Germinal center (tissue), 1 donor: Measurements from ENCODE around the gene C4A.
"Not testable (repeated sequence)": the region's sequence is repeated elsewhere in the genome, so short reads cannot be mapped to it uniquely, and the experiment has no call there.

ENCODE experiments used
- DNase-seq: peaks from one replicate; pipeline ENCODE4 v3.0.0; 2012; ENCODE audit warnings: mixed read lengths, low spot score

Gene C4A

GRCh38 chr6:31980998-31981397 is 859 bp upstream of the C4A start:
- not testable (repeated sequence) for DNase-seq

DNA sequence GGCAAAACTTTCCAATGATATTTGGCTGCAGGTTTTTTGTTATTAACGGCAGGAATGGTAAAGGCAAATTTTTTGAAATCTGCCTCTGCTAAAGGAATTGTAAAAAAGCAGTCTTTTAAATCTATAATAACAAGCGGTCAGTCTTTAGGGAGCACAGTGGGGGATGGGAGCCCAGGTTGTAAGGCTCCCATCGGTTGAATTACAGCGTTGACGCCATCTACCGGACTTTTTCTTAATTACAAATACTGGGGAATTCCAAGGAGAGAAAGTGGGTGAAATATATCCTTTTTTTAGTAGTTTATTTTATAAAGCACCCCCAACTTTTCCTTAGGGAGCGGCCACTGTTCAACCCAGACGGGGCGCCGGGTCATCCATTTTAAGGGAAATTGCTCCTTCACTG is 7.5 kb downstream of the C4A start:
- DNase-seq, result not testable (repeated sequence)

DNA sequence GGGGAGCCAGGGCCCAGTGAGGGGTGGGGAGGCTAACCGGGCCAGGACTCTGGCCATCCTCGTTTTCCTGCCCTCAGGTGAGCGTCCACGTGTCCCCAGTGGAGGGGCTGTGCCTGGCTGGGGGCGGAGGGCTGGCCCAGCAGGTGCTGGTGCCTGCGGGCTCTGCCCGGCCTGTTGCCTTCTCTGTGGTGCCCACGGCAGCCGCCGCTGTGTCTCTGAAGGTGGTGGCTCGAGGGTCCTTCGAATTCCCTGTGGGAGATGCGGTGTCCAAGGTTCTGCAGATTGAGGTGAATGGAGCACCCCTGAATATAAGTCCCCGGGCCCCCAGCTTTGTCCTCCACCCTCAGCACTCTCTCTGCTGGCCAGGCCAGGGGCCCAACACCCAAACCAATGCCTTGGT is 12.6 kb downstream of the C4A start:
- DNase-seq, result not testable (repeated sequence)

DNA sequence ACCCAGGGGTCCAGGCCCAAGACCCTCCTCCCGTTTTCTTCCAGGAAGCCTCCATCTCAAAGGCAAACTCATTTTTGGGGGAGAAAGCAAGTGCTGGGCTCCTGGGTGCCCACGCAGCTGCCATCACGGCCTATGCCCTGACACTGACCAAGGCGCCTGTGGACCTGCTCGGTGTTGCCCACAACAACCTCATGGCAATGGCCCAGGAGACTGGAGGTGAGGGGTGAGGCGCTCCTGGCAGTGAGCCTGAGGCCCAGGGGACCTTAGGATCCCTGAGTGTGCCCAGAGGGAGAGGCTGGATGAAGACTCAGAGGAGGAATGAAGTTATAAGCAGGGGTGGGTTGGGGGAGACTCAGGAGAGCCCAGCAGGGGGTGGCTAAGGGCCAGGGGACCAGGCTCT is 14.5 kb downstream of the C4A start:
- not testable (repeated sequence) for DNase-seq

- DNase-seq, result not testable (repeated sequence)
Measured at GRCh38 chr6:32002546-32003268, 20.9 kb downstream of the C4A start.

- not testable (repeated sequence) for DNase-seq
Measured at GRCh38 chr6:32003301-32003700, 21.4 kb downstream of the C4A start.

GRCh38 chr6:32004393-32004792 is 22.5 kb downstream of the C4A start:
- DNase-seq, result not testable (repeated sequence)

- not testable (repeated sequence) for DNase-seq
Measured at GRCh38 chr6:32004864-32005537, 23.1 kb downstream of the C4A start.

GRCh38 chr6:32005538-32005880 is 23.7 kb downstream of the C4A start:
- not testable (repeated sequence) for DNase-seq

- DNase-seq, result not testable (repeated sequence)
Measured at GRCh38 chr6:32005991-32006529, 24.2 kb downstream of the C4A start.

GRCh38 chr6:32007086-32007485 is 25.2 kb downstream of the C4A start:
- DNase-seq, result not testable (repeated sequence)

DNA sequence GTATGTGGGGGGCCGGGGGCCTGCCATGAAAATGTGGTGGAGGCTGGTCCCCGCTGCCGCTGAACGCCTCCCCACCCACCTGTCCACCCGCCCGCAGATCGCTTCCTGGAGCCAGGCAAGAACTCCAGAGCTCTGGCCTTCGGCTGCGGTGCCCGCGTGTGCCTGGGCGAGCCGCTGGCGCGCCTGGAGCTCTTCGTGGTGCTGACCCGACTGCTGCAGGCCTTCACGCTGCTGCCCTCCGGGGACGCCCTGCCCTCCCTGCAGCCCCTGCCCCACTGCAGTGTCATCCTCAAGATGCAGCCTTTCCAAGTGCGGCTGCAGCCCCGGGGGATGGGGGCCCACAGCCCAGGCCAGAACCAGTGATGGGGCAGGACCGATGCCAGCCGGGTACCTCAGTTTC is 26.2 kb downstream of the C4A start:
- DNase-seq, result not testable (repeated sequence)

- not testable (repeated sequence) for DNase-seq
Measured at GRCh38 chr6:32008616-32009015, 26.8 kb downstream of the C4A start.

- not testable (repeated sequence) for DNase-seq
Measured at GRCh38 chr6:32009537-32009936, 27.7 kb downstream of the C4A start.

DNA sequence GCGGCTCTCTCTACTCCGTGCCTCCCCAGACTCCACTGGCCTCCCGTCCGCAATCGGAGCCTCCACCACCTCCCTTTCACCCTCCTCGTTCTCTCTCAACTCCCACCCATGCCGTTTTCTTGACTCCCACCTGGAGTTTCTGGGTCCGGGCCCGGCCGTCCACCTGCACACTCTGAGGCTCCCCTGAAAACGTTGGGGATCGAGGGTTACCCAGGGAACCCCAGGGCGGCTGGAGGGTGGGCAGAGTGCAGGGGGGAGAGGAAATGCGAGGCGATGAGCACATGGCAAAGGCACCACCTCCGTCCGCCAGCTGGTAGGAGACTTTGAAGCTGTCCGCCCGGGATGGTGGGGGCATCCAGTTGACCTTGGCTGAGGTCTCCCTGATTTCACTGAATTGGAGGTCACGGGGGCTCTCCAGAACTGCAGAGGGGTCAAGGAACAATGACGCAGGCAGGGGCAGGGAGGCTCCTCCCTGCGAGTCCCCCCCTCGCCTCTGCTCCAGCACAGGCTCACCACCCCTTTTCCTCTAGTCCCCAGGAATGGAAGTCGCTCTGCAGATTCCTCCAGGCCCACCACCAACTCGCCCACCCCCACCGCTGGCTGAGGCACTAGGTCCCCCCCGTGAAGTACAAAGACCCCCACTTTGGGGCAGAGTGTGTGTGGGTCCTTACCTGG is 29.1 kb downstream of the C4A start:
- not testable (repeated sequence) for DNase-seq

DNA sequence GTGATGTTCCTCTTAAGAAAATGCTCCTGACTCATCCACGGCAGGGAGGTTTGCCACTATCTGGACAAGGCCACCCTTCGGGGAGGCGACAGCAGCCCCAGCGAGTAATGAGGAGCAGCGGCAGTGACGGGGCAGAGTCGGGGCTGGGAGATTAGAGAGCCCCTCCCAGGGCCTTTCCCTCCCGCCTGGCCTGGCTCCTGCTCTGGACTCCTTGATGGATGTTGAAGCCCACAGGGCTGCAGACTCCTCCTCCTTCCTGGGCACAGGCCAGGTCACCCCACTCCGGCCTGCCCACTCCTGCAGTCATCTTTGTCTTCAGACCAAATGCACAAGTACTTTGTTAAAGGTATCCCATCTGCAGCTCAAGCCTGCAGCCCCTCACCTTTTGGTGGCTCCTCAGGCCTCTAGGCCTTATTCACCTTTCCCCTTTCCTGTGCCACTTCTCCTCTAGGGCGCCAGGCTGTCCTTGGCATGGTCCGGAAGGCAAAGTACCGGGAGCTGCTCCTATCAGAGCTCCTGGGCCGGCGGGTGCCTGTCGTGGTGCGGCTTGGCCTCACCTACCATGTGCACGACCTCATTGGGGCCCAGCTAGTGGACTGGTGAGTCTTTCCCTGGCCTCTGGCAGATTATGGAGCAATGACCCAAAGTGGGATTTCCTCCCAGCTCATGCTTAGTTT is 31.2 kb downstream of the C4A start:
- DNase-seq, result not testable (repeated sequence)

GRCh38 chr6:32013738-32014137 is 31.9 kb downstream of the C4A start:
- not testable (repeated sequence) for DNase-seq

GRCh38 chr6:32014547-32014946 is 32.7 kb downstream of the C4A start, which contains the start of gene C4B:
TSS of gene C4B (plus strand) at chr6:32014795. CDS start at chr6:32014846, 51 bp downstream.
- DNase-seq, result not testable (repeated sequence)

GRCh38 chr6:32022100-32022499 is 40.2 kb downstream of the C4A start:
- DNase-seq, result not testable (repeated sequence)

GRCh38 chr6:32028631-32029030 is 46.8 kb downstream of the C4A start:
- DNase-seq, result not testable (repeated sequence)

GRCh38 chr6:32029553-32029952 is 47.7 kb downstream of the C4A start:
- not testable (repeated sequence) for DNase-seq
